ENCODE results near the gene NDUFB5.

Gene NDUFB5

GRCh38 chr3:179604321-179605078, at the start of gene NDUFB5, which contains the start of gene MRPL47:
NDUFB5 (plus strand) TSS chr3:179604794; CDS start chr3:179604816, 22 bp downstream.
MRPL47 (minus strand) TSS chr3:179604638; CDS start chr3:179604624, 14 bp downstream.
- peak; percentile 72 to 84 (median 83) for DNase-seq (ENCODE audit: low read depth in 3 of 3)

- no peak for DNase-seq (ENCODE audit: low read depth in 3 of 3)
Measured at GRCh38 chr3:179558742-179559364, 45.7 kb upstream of the NDUFB5 start.

DNA sequence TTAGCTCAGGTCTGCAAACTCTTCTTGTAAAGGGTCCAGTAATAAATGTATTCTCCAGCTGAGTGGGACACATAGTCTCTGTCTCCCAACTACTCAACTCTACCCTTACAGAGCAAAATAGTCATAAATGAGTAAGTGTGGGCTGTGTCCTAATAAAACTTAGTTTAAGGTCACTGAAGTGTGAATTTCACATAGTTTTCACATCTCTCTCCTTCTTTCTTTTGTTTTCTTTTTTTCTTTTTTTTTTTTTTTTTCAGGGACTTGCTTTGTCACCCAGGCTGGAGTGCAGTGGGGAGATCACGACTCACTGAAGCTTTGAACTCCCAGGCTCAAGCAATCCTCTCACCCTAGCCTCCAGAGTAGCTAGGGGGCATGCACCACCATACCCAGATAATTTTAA, 43.8 kb upstream of the NDUFB5 start:
- DNase-seq (ENCODE audit: low read depth in 3 of 3) = no peak

- DNase-seq (ENCODE audit: low read depth in 3 of 3) = peak; percentile 96 to 98 (median 98)
Measured at GRCh38 chr3:179562591-179563270, 41.9 kb upstream of the NDUFB5 start, which contains the start of gene ACTL6A. ACTL6A (plus strand) TSS chr3:179562926; CDS start chr3:179563093, 167 bp downstream.

- peak; percentile 34 to 44 (median 40) for DNase-seq (ENCODE audit: low read depth in 3 of 3)
Measured at GRCh38 chr3:179563271-179563783, 41.3 kb upstream of the NDUFB5 start.

GRCh38 chr3:179565496-179565895, 39.1 kb upstream of the NDUFB5 start:
- no peak for DNase-seq (ENCODE audit: low read depth in 3 of 3)

DNA sequence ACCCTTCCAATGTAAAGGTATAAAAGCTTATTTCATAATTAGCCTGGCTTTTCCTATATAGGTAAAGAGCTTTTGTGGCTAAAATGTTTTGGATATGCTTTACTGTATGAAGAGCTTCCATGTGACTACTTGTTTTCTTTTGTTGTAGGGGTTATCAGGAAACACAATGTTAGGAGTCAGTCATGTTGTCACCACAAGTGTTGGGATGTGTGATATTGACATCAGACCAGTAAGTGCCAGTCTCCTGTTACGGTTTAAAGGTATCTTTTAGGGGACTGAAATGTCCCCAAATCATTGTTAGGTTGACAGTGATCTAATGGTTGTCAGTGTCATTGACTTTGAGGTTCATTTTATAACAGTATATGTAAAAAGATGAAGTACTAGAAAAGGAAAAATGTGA, 23.6 kb upstream of the NDUFB5 start:
- DNase-seq (ENCODE audit: low read depth in 3 of 3) = no peak

GRCh38 chr3:179589143-179589542, 15.5 kb upstream of the NDUFB5 start:
- no peak for DNase-seq (ENCODE audit: low read depth in 3 of 3)

- DNase-seq (ENCODE audit: low read depth in 3 of 3) = no peak
Measured at GRCh38 chr3:179590669-179591068, 13.9 kb upstream of the NDUFB5 start.

DNA sequence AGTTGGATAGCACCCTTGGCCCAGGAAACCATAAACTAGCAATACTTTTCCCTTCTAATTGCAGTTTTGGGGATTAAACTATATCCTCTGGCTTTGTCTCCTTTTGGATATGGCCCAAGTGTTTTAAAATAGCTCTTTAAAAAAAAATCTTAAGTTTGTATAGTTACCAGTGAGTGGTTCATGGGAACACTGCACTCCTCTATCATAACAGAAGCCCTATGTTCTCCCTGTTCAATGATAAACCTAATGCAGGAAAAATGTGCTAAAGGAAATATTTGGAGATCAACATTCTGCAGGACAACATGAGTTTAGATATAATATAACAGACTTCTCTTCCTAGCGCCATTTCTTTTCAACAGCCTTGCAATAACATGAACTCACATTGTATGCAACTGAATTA, 13.3 kb upstream of the NDUFB5 start:
- DNase-seq (ENCODE audit: low read depth in 3 of 3) = no peak

- no peak for DNase-seq (ENCODE audit: low read depth in 3 of 3)
Measured at GRCh38 chr3:179599531-179599930, 5.1 kb upstream of the NDUFB5 start.

DNA sequence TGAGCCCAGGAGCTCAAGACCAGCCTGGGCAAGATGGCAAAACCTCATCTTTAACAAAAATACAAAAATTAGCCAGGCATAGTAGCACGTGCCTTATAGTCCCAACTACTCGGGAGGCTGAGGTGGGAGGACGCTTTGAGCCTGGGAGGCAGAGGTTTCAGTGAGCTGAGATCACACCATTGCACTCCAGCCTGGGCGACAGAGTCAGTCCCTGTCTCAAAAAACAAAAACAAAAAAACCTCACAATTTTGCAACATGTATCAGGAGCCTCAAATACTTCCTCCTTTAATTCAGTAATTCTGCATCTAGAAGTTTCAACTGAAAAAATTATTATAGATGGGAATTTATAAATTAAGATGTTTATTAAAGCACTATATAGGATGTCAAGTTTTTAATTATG, 1.3 kb upstream of the NDUFB5 start:
- DNase-seq (ENCODE audit: low read depth in 3 of 3) = no peak

- DNase-seq (ENCODE audit: low read depth in 3 of 3) = no peak
Measured at GRCh38 chr3:179603831-179604230, 763 bp upstream of the NDUFB5 start.

GRCh38 chr3:179606534-179607085, 2.0 kb downstream of the NDUFB5 start:
- DNase-seq (ENCODE audit: low read depth in 3 of 3) = no peak

DNA sequence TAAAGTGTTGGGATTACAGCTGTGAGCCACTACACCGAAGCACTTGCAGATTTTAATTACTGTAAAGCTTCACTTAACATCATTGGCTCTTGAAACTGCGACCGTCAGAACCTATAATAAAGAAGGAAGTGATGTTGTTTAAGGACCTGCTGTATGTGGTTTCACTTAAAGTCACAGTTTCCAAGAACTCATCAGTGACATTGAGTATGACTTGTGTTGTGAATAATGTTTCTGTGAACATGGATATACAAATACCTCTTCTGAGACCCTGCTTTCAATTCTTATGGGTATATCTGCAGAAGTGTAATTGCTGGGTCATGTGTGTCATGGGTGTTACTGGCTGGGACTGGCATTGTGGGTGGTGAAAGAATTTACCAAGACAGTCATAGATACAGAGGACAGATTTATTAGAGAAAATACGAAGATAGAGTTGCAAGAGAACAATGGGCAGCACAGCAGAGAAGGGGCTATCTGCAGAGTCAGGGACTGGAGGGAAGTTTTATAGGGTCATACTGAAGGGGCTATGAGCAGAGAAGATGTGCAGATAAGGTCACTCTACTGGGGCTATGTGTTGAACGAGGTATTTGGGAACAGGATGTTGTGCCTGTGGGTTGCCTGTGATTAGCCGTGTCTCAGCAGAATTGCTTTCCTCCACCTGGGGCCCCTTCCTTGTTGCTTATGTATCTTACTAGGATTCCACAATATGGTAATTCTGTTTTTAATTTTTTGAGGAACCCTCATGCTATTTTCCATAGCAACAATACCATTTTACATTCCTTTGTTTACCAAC, 4.5 kb downstream of the NDUFB5 start:
- no peak for DNase-seq (ENCODE audit: low read depth in 3 of 3)

DNA sequence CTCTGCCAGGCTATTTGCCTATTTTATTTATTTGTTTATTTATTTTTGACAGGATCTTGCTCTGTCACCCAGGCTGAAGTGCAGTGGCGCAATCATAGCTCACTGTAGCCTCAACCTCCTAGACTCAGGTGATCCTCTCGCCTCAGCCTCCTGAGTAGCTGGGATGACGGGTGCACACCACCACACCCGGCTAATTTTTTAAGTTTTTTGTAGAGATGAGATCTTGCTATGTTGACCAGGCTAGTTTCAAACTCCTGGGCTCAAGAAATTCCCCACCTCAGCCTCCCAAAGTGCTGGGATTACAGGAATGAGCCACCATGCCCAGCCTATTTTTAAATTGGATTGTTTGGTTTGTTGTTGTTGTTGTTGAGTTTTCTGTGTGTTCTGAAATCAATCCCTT, 5.5 kb downstream of the NDUFB5 start:
- DNase-seq (ENCODE audit: low read depth in 3 of 3) = no peak

GRCh38 chr3:179613807-179614206, 9.2 kb downstream of the NDUFB5 start:
- no peak for DNase-seq (ENCODE audit: low read depth in 3 of 3)

DNA sequence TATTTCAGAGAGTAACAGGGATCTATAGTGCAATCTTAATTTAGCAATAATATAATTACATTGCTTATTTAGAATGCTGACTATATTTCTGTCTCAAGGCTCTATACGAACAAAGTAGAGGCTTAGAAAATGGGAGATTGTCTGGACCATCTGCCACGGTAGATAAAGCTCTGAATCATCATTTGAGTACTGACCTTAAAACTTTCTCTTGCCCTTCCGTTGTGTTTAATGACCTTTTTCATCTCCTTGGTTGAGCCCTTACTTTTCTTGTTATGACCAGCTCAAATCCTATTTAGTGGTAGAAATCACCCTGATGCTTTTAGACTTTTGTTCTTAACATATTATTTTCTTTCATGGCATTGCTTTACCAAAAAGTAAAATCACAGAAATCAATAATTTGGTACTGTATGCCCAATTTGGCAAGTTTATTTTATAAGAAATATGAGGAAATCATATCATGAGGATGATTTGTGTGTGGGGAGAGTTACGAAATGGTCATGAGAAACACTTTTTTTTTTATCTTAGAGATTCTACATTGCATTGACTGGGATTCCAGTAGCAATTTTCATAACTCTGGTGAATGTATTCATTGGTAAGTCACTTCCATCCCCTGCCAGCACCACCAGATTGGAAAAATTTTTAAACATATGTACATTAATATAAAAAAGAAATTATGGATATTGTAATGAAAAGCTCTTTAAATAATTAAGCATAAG, 11.0 kb downstream of the NDUFB5 start:
- DNase-seq (ENCODE audit: low read depth in 3 of 3) = no peak

DNA sequence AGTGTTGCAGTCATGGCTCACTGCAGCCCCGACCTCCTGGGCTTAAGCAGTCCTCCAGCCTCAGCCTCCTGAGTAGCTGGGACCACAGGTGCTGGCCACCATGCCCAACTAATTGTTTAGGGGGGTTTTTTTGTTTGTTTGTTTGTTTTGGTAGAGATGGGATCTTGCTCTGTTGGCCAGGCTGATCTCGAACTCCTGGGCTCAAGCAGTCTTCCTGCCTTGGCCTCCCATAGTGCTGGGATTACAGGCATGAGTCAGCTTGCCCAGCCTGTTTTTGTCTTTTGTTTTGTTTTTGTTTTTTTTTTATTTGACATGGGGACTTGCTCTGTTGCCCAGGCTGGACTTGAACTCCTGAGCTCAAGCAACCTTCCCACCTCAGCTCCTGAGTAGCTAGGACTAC, 17.4 kb downstream of the NDUFB5 start:
- DNase-seq (ENCODE audit: low read depth in 3 of 3) = no peak

DNA sequence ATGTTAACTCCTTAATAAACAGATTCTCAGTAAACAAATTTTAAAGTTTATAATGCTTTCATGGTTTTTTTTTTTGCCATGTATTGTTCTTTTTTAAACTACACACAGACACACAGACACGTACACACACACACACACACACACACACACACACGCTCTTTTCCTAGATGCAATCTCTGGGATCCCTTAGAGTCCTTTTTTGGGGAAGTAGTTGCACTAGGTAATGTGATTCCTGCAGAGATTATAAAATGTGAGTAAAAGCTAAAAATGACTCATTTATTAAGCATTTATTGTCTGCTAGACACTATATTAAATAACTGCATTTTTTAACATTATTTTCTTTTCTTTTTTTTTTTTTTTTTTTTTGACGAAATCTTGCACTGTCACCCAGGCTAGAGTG, 19.9 kb downstream of the NDUFB5 start:
- no peak for DNase-seq (ENCODE audit: low read depth in 3 of 3)

Measured in stimulated activated CD4-positive, alpha-beta T cell treated with anti-CD3 and anti-CD28 coated beads, TNF-alpha, amount 100 ng/mL, for 4 hours (primary cell).